GM19467 (cell line): ENCODE results near the gene BFSP1.

Source experiments
- ATAC-seq: cut with Tn5 transposase; IDR thresholded peaks from one replicate; pipeline ENCODE4 v1.9.1; 2021; ENCODE audit warnings: mild to moderate bottlenecking, moderate library complexity; ENCODE audit not compliant: unreplicated experiment

The BFSP1 gene

GRCh38 chr20:17468073-17468840 is 62.9 kb downstream of the BFSP1 start:
- no peak for ATAC-seq

GRCh38 chr20:17467120-17467655 is 64.0 kb downstream of the BFSP1 start:
- ATAC-seq, result no peak

DNA sequence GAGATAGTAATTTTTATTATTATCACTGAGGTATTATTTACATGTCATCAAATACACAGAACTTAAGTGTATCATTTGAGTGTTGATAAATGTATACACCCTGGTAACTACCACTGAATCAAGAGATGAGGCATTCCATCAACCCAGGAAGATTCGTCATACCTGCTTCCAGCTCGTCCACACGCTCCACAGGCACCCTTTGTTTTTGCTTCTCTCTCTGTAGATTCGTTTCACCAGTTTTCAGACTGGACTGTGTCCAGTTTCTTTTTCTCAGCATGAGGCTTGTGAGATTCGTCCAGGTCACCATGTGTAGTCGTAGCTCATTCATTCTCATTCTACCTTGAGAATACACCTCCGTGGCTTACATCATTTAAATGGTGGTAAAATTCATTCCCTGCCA is 64.5 kb downstream of the BFSP1 start:
- no peak for ATAC-seq

DNA sequence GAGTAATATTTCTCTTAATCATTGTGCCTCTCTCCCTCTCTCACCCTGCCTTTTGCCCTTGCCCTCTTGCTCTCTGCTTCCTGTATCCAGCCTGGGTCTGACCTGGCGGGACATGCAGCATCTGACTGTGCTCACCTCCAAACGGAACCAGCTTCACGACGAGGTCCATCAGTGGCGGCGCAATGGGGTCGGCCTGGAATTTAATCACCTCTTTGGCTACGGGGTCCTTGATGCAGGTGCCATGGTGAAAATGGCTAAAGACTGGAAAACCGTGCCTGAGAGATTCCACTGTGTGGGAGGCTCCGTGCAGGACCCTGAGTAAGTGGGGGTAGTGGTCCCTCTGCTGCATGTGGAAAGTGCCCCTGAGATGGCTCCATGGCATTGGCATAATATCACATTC is 65.9 kb downstream of the BFSP1 start:
- no peak for ATAC-seq

- ATAC-seq, result no peak
Measured at GRCh38 chr20:17463711-17464110, 67.5 kb downstream of the BFSP1 start.

DNA sequence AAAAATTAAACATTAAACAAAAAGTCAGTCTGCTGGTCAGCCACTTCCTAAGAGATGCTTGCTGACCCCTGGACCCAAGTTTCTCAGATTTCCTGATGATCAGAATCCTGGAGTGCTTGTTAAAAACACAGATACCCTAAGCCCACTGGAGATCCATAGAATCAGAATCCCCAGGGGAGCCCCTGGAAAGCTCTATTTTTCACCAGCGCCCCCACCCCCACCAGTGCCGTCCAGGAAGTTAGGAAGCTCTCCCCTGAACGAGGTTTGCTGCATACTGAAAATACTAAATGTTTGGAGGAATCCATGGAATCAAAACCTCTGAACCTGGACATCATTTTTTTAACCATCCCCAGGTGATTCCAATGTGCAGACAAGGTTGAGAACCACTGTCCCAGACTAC is 69.2 kb downstream of the BFSP1 start:
- ATAC-seq, result no peak

- no peak for ATAC-seq
Measured at GRCh38 chr20:17460119-17460518, 71.1 kb downstream of the BFSP1 start.

- no peak for ATAC-seq
Measured at GRCh38 chr20:17457588-17458190, 73.5 kb downstream of the BFSP1 start.

- no peak for ATAC-seq
Measured at GRCh38 chr20:17457079-17457478, 74.1 kb downstream of the BFSP1 start.

- no peak for ATAC-seq
Measured at GRCh38 chr20:17456279-17456678, 74.9 kb downstream of the BFSP1 start.

DNA sequence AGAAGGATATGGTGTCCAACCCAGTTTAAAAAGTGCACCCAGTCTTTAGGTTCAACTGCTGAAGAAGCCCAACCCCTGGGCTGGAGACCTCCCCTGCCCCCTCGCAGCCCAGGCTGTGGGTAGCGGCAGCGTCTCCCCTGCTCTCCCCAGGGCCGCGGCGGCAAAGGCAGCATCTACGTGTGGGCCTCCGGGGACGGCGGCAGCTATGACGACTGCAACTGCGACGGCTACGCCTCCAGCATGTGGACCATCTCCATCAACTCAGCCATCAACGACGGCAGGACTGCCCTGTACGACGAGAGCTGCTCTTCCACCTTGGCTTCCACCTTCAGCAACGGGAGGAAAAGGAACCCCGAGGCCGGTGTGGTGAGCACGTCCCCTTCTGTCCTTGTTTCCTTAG is 77.6 kb downstream of the BFSP1 start:
- ATAC-seq, result no peak

DNA sequence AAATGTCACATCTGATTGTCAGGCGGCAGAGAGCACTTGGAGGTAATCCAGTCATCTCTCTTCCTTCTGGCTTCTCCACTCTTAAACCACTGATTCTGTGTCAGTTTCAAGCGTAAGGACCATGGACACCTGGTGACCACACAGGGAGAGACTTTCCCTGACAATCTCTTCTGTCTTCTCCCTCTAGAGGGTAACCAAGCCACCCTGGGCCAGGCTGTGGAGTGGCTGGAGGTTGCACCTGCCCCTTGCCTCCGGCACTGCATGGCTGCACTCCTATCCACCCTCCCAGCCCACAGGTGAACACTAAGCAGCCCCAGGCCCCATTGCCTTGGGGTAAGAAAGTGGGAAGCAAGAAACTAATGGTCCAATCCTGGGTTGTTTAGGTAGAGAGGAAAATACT is 78.7 kb downstream of the BFSP1 start:
- ATAC-seq, result no peak

GRCh38 chr20:17449031-17449430 is 82.1 kb downstream of the BFSP1 start:
- ATAC-seq, result no peak

DNA sequence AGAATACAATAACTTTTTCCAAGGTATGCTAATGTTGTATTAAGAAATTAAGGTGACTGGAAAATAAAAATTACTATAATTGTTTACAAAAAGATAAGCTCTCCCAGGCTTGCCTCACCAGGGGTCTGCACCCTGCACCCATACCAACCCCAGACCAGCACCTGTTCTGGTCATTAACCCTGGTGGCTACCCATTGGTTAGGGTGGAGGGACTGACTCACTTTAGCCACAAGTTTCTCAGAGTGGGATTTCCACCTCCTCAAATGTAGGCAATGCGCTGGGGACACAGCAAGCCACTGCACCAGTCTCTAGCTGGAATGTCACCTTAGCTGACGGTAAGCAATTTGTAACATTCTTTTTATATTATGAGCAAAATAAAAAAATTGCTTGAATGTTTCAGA is 83.1 kb downstream of the BFSP1 start:
- ATAC-seq, result no peak

DNA sequence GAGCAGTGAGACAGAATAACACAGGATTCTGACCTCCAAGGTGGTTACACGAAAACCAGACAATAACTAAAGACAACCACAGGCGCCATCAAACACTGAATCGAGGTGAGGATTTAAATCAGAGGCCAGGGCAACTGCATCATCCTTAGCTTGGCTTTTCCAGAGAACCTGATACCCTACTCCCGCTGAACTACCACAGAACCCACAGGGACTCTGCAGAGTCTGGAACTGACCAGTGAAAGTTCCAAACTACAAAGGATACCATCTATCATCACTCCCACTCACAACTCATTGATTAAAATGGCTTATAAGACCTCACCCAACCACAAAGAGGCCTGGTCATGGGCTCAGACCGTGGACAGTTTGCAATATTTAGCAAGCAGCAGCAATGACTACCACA is 85.0 kb downstream of the BFSP1 start:
- no peak for ATAC-seq

DNA sequence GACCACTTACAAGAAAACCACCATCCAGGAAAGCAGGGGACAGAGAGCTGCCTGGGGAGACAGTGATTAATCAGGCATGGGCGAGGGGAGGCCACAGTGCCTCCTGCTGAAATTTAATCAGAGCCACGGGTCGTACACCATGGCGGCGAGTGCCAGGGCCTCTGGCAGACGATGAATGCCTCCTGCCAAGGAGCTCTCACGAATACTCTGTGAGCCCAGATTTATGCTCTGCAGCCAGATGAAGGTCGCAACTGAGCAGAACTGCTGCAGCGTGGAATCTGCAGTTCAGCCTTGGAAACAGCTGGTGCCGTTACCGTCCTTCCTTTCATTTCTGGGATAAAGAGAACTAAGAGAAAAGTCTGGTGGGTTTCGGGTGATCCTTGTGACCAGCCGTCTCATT is 85.6 kb downstream of the BFSP1 start:
- no peak for ATAC-seq

DNA sequence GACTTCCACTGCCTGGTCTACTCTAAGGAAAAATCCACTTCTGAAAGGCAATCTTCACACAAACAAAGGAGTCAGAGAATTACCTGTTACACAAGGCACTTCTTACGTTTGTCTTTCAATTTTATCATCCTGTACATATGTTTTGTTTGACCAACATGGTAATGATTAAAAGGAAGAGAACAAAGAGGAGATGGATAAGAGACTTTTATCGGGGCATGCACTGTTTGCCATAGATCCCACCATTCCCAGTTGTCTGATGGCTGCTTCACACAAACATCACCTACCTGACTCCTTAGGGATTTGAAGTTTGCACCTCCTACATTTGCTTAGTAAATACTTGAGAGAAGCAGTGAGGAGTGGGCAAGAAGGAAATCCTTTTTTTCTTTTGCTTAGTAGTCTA is 87.1 kb downstream of the BFSP1 start:
- no peak for ATAC-seq
